Osteoblast (primary cell): ENCODE measurements around the gene FOXL2NB. TPM values are rescaled to one million over a fixed set of nuclear protein-coding genes. Genes with fewer than 3 reads are reported as not detected.

Source experiments
- DNase-seq: peaks from one replicate; pipeline ENCODE4 v3.0.0; 2011; ENCODE audit warnings: low spot score, mixed read lengths; ENCODE audit not compliant: insufficient read length; ENCODE audit errors: missing footprints
- H2AFZ ChIP-seq: 2 replicates; pipeline ENCODE4 v1.6.0; 2011; ENCODE audit warnings: mild to moderate bottlenecking, low read length
- H3K27ac ChIP-seq: 2 replicates; pipeline ENCODE4 v1.5.1; 2011; ENCODE audit warnings: mild to moderate bottlenecking, low read depth, low read length, moderate library complexity
- H3K27me3 ChIP-seq: 2 replicates; pipeline ENCODE4 v1.6.0; 2012; ENCODE audit warnings: mild to moderate bottlenecking, control low read depth, inconsistent platforms, low read length, moderate library complexity; ENCODE audit not compliant: insufficient read depth
- H3K36me3 ChIP-seq: 2 replicates; pipeline ENCODE4 v1.5.1; 2011; ENCODE audit warnings: mild to moderate bottlenecking, low read length, control low read depth, moderate library complexity; ENCODE audit not compliant: insufficient read depth
- H3K4me1 ChIP-seq: 2 replicates; pipeline ENCODE4 v1.5.1; 2011; ENCODE audit warnings: mild to moderate bottlenecking, low read length, control low read depth, moderate library complexity; ENCODE audit not compliant: insufficient read depth
- H3K4me2 ChIP-seq: 2 replicates; pipeline ENCODE4 v1.6.0; 2011; ENCODE audit warnings: mild to moderate bottlenecking, low read length; ENCODE audit not compliant: insufficient read depth
- H3K4me3 ChIP-seq: fragments of 200-600 bp; sonication (generic); 3 replicates; pipeline ENCODE4 v1.5.1; 2012; ENCODE audit warnings: mild to moderate bottlenecking, low read length, inconsistent platforms; ENCODE audit not compliant: insufficient read depth
- H3K79me2 ChIP-seq: 2 replicates; pipeline ENCODE4 v1.6.0; 2012; ENCODE audit warnings: mild to moderate bottlenecking, low read length, control low read depth, inconsistent platforms; ENCODE audit not compliant: insufficient read depth
- H3K9me3 ChIP-seq: 2 replicates; pipeline ENCODE4 v1.5.1; 2011; ENCODE audit warnings: low read depth, low read length, control low read depth
- H4K20me1 ChIP-seq: 2 replicates; pipeline ENCODE4 v1.6.0; 2012; ENCODE audit warnings: mild to moderate bottlenecking, low read length, control low read depth; ENCODE audit not compliant: insufficient read depth
- total RNA-seq: library from RNA; depleted of rRNA; stranded (reverse); fragments of >200 nt; gene quantifications from 2 replicates; pipeline ENCODE4 v1.2.3, GENCODE V29; 2012
- TF ChIP-seq, protein P1 (sequence below): IDR thresholded peaks from 2 replicates; pipeline ENCODE4 v1.5.1; 2011; ENCODE audit warnings: mild to moderate bottlenecking, low read depth, low read length, moderate library complexity; ENCODE audit errors: extremely low read depth

The FOXL2NB gene
- total RNA-seq, 1 donor, result 0.36 TPM

DNA sequence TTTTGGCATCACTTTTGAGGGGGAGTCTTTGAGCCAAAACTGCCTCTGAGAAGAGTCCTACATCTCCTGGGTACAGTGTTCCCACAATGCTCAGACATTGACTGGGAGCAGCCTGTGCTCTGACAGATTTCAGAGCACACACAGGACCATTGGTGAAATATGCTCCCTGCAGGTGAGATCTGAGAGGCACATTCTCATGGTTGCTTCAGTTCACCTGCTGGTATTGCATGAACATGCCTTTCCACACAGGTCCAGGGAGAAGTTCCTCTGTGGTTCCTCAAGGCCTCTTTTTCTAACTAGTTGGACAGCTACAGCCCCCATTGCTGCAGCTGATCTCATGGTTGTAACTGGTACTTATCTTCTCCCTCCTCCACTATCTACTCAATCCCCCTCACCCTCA, 37.1 kb upstream of the FOXL2NB start:
- Histone ChIP-seq H3K4me3 (no peak overlapping the region), H2AFZ (no peak overlapping the region), H4K20me1 (no peaks in the 10 kb centered on the region), H3K4me1 (peaks cover 2% of the 10 kb centered on the region), H3K9me3 (no peaks in the 10 kb centered on the region), H3K27me3 (no peaks in the 10 kb centered on the region), H3K79me2 (no peaks in the 10 kb centered on the region), H3K36me3 (no peaks in the 10 kb centered on the region), H3K4me2 (no peak overlapping the region), H3K27ac (no peak overlapping the region)
- peak; percentile 44 for DNase-seq
- TF ChIP-seq, protein P1, sequence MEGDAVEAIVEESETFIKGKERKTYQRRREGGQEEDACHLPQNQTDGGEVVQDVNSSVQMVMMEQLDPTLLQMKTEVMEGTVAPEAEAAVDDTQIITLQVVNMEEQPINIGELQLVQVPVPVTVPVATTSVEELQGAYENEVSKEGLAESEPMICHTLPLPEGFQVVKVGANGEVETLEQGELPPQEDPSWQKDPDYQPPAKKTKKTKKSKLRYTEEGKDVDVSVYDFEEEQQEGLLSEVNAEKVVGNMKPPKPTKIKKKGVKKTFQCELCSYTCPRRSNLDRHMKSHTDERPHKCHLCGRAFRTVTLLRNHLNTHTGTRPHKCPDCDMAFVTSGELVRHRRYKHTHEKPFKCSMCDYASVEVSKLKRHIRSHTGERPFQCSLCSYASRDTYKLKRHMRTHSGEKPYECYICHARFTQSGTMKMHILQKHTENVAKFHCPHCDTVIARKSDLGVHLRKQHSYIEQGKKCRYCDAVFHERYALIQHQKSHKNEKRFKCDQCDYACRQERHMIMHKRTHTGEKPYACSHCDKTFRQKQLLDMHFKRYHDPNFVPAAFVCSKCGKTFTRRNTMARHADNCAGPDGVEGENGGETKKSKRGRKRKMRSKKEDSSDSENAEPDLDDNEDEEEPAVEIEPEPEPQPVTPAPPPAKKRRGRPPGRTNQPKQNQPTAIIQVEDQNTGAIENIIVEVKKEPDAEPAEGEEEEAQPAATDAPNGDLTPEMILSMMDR, result no peak

DNA sequence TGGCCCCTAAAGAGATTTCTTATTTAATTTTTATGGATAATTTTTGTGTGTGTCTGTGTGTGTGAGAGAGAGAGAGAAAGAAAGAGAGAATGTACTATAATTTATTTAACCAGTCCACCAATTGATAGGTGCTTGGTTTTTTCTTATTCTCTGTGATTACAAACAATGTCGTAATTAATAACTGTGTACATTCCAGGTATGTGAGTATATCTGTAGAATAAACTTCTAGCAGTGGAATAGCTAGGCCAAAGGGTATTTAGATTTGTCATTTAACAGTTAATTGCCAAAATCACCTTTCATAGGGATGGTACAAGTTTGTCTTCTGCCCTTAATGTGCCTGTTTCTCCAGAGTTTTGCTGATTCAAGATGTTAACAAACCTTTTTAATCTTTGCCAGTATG, 35.4 kb upstream of the FOXL2NB start:
- TF ChIP-seq, protein P1, result no peak
- no peaks in the 10 kb centered on the region for H3K79me2 ChIP-seq

DNA sequence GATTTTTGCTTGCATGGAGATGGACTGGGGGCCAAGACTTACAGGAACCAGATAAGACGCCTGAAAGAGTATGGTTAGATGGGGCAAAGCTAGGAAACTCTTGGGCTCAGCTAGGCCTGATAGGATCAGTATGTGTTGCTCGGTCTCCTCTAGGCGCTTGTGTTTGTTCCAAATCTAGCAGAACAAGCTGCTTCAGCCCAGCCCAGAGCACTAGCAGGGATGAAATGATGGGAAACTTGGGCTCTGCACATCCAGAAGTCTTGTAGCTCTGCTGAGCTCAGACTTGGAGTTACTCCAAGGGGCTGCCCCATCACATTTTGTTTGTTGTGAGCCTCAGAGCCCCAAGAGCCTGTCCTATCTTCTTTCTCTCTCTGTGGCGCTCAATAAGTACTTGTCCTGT, 34.8 kb upstream of the FOXL2NB start:
- Histone ChIP-seq H3K4me1 (peaks cover 5% of the 10 kb centered on the region), H3K9me3 (no peaks in the 10 kb centered on the region), H3K27ac (no peak overlapping the region), H3K36me3 (no peaks in the 10 kb centered on the region), H2AFZ (no peak overlapping the region), H3K4me3 (no peak overlapping the region), H3K4me2 (no peak overlapping the region), H3K79me2 (no peaks in the 10 kb centered on the region), H4K20me1 (no peaks in the 10 kb centered on the region), H3K27me3 (no peaks in the 10 kb centered on the region)
- DNase-seq, result peak; percentile 44
- TF ChIP-seq, protein P1, result no peak

More for the DNA sequence above, 35.4 kb upstream of the FOXL2NB start:
- no peak overlapping the region for H3K4me2 ChIP-seq
- no peaks in the 10 kb centered on the region for H4K20me1 ChIP-seq
- peaks cover 5% of the 10 kb centered on the region for H3K4me1 ChIP-seq
- H3K9me3 ChIP-seq, result no peaks in the 10 kb centered on the region
- H3K27ac ChIP-seq, result no peak overlapping the region
- H3K36me3 ChIP-seq, result no peaks in the 10 kb centered on the region
- no peak overlapping the region for H3K4me3 ChIP-seq
- DNase-seq, result no peak
- no peaks in the 10 kb centered on the region for H3K27me3 ChIP-seq
- no peak overlapping the region for H2AFZ ChIP-seq

DNA sequence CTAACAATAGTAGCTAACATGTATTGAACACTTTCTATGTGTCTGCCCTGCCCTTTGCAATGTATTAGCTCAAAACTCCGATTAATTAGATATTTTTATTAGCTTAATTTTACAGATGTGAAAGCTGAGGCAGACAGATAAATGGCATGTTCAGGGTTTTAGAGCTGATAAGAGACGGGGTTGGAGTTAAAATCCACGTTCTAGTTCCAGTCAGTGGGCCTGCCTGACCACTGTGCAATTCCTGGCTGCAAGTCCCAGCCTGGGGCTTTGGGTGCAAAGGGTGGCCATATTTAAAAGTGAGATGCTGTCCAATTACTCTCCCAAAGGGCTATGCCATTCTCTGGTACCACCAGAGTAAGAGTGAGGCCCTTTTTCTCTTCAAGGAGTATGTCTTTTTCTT, 33.3 kb upstream of the FOXL2NB start:
- no peak for DNase-seq
- Histone ChIP-seq H3K4me3 (no peak overlapping the region), H3K79me2 (no peaks in the 10 kb centered on the region), H3K27ac (no peak overlapping the region), H3K36me3 (no peaks in the 10 kb centered on the region), H3K4me2 (no peak overlapping the region), H3K27me3 (no peaks in the 10 kb centered on the region), H3K9me3 (no peaks in the 10 kb centered on the region), H2AFZ (no peak overlapping the region), H4K20me1 (no peaks in the 10 kb centered on the region), H3K4me1 (peaks cover 5% of the 10 kb centered on the region)
- TF ChIP-seq, protein P1, result no peak
